SH-SY5Y (cell line): ENCODE results near the gene AK4.

Experiments used
- GATA2 ChIP-seq: IDR thresholded peaks from 2 replicates; pipeline ENCODE4 v1.6.1; 2011; ENCODE audit warnings: mild to moderate bottlenecking, low read depth, low read length
- GATA3 ChIP-seq: IDR thresholded peaks from 2 replicates; pipeline ENCODE4 v1.6.1; 2011; ENCODE audit warnings: low read depth, mild to moderate bottlenecking, low read length, moderate library complexity

DNA sequence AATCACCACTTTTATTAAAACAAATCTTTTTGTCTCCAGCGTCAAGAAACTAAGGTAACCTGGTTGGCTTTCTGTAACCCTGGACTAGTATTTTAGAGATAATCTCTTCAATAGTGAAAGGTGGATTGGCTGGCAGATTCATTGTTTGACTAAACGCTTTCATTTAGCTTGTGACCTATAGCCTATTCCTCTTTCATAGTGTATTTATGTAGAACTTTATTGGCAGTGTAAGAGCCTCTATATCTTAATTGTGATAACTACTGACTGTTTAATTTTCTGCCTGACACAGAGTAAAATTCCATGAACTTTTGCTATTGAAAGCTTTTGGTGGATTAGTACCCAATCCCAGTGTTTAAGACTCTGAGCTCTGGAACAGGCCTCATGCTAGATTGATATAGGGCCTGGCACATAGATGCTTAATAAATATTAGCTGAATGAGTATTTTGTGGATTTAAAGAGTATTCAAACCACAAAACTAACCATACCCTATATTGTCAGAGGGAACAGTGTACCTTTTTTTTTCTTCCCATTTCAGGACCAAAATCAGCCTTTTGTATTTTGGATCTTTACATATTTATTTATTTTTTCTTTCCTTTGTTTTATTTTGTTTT lies 34.8 kb downstream of the AK4 start:
- TF ChIP-seq GATA2, result no peak
- no peak for TF ChIP-seq GATA3
